Spleen (tissue), 7 donors: Measurements from ENCODE around the gene IGFALS.

ENCODE experiments used
- CTCF ChIP-seq, 11 experiments: fragments of 200-600 bp in 7 of 11; fragments of 450-650 bp in 4 of 11; sonication (generic) in 4 of 11; IDR thresholded peaks in 8 of 11; conservative IDR thresholded peaks in 3 of 11; 1 replicate in 7 of 11; 2 replicates in 4 of 11; pipeline versions ENCODE4 v1.4.0 to v1.8.0; 2016 to 2021; ENCODE audit warnings: antibody characterized with exemption in 11 of 11, inconsistent platforms in 4 of 11, mild to moderate bottlenecking in 1 of 11
- POLR2A ChIP-seq, 3 donors: fragments of 450-650 bp; IDR thresholded peaks; one replicate each; pipeline ENCODE4 v1.5.1; 2017; ENCODE audit warnings: antibody characterized with exemption in 3 of 3, mild to moderate bottlenecking in 1 of 3
- donor health status: DM: no; HTN: no; CAD: no; lungs with moderate emphysema.
- donor health status: DM: no; HTN: no; CAD: no.
- donor health status: DM: no; HTN: no; CAD: no.

GRCh38 chr16:1743376-1744337 is 49.8 kb downstream of the IGFALS start:
- TF ChIP-seq CTCF (IDR thresholded peaks at IDR 0.05 in 8 of 11, conservative IDR thresholded peaks at IDR 0.05 in 3 of 11) (no peak), POLR2A (IDR thresholded peaks at IDR 0.05) (no peak)
